Mesenchymal stem cell (in vitro differentiated cells and primary cell): Measurements from ENCODE around the gene SPAG4.

Source experiments
- DNase-seq: peaks from one replicate; pipeline ENCODE4 v3.0.0-alpha.2; 2013
- H2AFZ ChIP-seq: one replicate; pipeline ENCODE4 v1.6.1; 2013; ENCODE audit warnings: low read depth, mild to moderate bottlenecking, control low read depth, inconsistent platforms, low read length, moderate library complexity
- H2AK5ac ChIP-seq: 2 replicates; pipeline ENCODE4 v1.6.1; 2013; ENCODE audit warnings: low read length, moderate library complexity, mild to moderate bottlenecking, inconsistent platforms; ENCODE audit not compliant: severe bottlenecking
- H2BK120ac ChIP-seq: one replicate; pipeline ENCODE4 v1.6.1; 2013; ENCODE audit warnings: low read depth, mild to moderate bottlenecking, inconsistent platforms, low read length, moderate library complexity
- H2BK12ac ChIP-seq, 2 experiments: one replicate each; pipeline ENCODE4 v1.6.1; 2013; ENCODE audit warnings: inconsistent platforms in 2 of 2, low read length in 2 of 2, mild to moderate bottlenecking in 2 of 2, moderate library complexity in 2 of 2, control low read depth in 1 of 2
- H2BK15ac ChIP-seq: one replicate; pipeline ENCODE4 v1.6.1; 2013; ENCODE audit warnings: mild to moderate bottlenecking, low read depth, inconsistent platforms; ENCODE audit not compliant: poor library complexity, severe bottlenecking
- H2BK5ac ChIP-seq: 2 replicates; pipeline ENCODE4 v1.6.1; 2013; ENCODE audit warnings: low read depth, mild to moderate bottlenecking, low read length, control low read depth, inconsistent platforms; ENCODE audit not compliant: poor library complexity, severe bottlenecking
- H3K14ac ChIP-seq, 2 experiments: one replicate each; pipeline ENCODE4 v1.6.1; 2013; ENCODE audit warnings: inconsistent platforms in 2 of 2, low read length in 2 of 2, control low read depth in 1 of 2, mild to moderate bottlenecking in 1 of 2, moderate library complexity in 1 of 2
- H3K18ac ChIP-seq, 2 experiments: one replicate each; pipeline ENCODE4 v1.6.1; 2013; ENCODE audit warnings: inconsistent platforms in 2 of 2, low read length in 2 of 2, control low read depth in 1 of 2, low read depth in 1 of 2, mild to moderate bottlenecking in 1 of 2
- H3K23ac ChIP-seq, 2 experiments: one replicate each; pipeline ENCODE4 v1.6.1; 2013; ENCODE audit warnings: inconsistent platforms in 2 of 2, low read length in 2 of 2, mild to moderate bottlenecking in 2 of 2, moderate library complexity in 2 of 2, control low read depth in 1 of 2
- H3K27ac ChIP-seq: 2 replicates; pipeline ENCODE4 v1.5.1; 2013; ENCODE audit warnings: mild to moderate bottlenecking, moderate library complexity, low read length, control low read depth, inconsistent platforms; ENCODE audit not compliant: poor library complexity, severe bottlenecking
- H3K27me3 ChIP-seq, 2 experiments: 2 replicates each; pipeline versions ENCODE4 v1.6.1 to v1.7.0; 2013; ENCODE audit warnings: low read length in 2 of 2, mild to moderate bottlenecking in 2 of 2, moderate library complexity in 2 of 2, control low read depth in 1 of 2, inconsistent platforms in 1 of 2; ENCODE audit not compliant: control insufficient read depth in 1 of 2, insufficient read depth in 1 of 2
- H3K36me3 ChIP-seq, 2 experiments: 2 replicates each; pipeline versions ENCODE4 v1.6.1 to v1.7.0; 2013; ENCODE audit warnings: low read length in 2 of 2, control low read depth in 1 of 2, inconsistent platforms in 1 of 2, low read depth in 1 of 2, mild to moderate bottlenecking in 1 of 2; ENCODE audit not compliant: insufficient read depth in 2 of 2, control insufficient read depth in 1 of 2
- H3K4ac ChIP-seq, 2 experiments: one replicate each; pipeline ENCODE4 v1.6.1; 2013; ENCODE audit warnings: inconsistent platforms in 2 of 2, low read length in 2 of 2, mild to moderate bottlenecking in 2 of 2, moderate library complexity in 2 of 2, control low read depth in 1 of 2, low read depth in 1 of 2
- H3K4me1 ChIP-seq: 2 replicates; pipeline ENCODE4 v1.6.1; 2013; ENCODE audit warnings: low read depth, low read length, control low read depth; ENCODE audit not compliant: control insufficient read depth, insufficient read depth
- H3K4me2 ChIP-seq: 2 replicates; pipeline ENCODE4 v1.6.1; 2013; ENCODE audit warnings: low read length, mild to moderate bottlenecking, inconsistent platforms; ENCODE audit not compliant: poor library complexity, severe bottlenecking
- H3K4me3 ChIP-seq, 2 experiments: 2 replicates each; pipeline versions ENCODE4 v1.5.1 to v1.7.0; 2013; ENCODE audit warnings: low read length in 2 of 2, mild to moderate bottlenecking in 2 of 2, control low read depth in 1 of 2, low read depth in 1 of 2; ENCODE audit not compliant: insufficient read depth in 1 of 2
- H3K79me1 ChIP-seq: replicated peaks from 2 replicates; pipeline ENCODE4 v1.6.1; 2013; ENCODE audit warnings: mild to moderate bottlenecking, control low read depth, low read length, inconsistent platforms; ENCODE audit not compliant: poor library complexity, severe bottlenecking
- H3K9ac ChIP-seq: 2 replicates; pipeline ENCODE4 v1.7.0; 2013; ENCODE audit warnings: mild to moderate bottlenecking, low read length, moderate library complexity
- H3K9me3 ChIP-seq: 2 replicates; pipeline ENCODE4 v1.7.0; 2013; ENCODE audit warnings: mild to moderate bottlenecking, low read length; ENCODE audit not compliant: control insufficient read depth
- H4K8ac ChIP-seq: one replicate; pipeline ENCODE4 v1.6.1; 2013; ENCODE audit warnings: inconsistent platforms, mild to moderate bottlenecking, low read length, moderate library complexity
- H4K91ac ChIP-seq: one replicate; pipeline ENCODE4 v1.6.1; 2013; ENCODE audit warnings: mild to moderate bottlenecking, low read length, inconsistent platforms
- WGBS: methylation state at CpG from one replicate; pipeline ENCODE4 v1.1.7; 2013; ENCODE audit warnings: mixed read lengths; 5-methylcytosine and 5-hydroxymethylcytosine counted together

The SPAG4 gene

GRCh38 chr20:35595901-35596300 lies 19.7 kb upstream of the SPAG4 start:
- Histone ChIP-seq H3K4ac (no peak overlapping the region), H2BK120ac (no peak overlapping the region), H2AFZ (no peak overlapping the region), H3K4me1 (peaks cover 3% of the 10 kb centered on the region), H4K8ac (no peak overlapping the region), H3K36me3 (no peaks in the 10 kb centered on the region), H2BK15ac (no peak overlapping the region), H2AK5ac (no peak overlapping the region), H3K23ac (no peak overlapping the region), H2BK5ac (no peak overlapping the region), H4K91ac (no peak overlapping the region), H3K27me3 (peaks cover 45 to 49% of the 10 kb centered on the region in 2 experiments), H3K18ac (no peak overlapping the region), H3K4me2 (no peak overlapping the region), H3K27ac (no peak overlapping the region), H3K14ac (no peak overlapping the region), H2BK12ac (no peak overlapping the region), H3K9ac (no peak overlapping the region), H3K9me3 (no peaks in the 10 kb centered on the region), H3K79me1 (no peaks in the 10 kb centered on the region), H3K4me3 (no peak overlapping the region)
- no peak for DNase-seq
- WGBS: 81% methylated on average over 7 of the region's 7 CpGs

GRCh38 chr20:35597186-35597585 lies 18.4 kb upstream of the SPAG4 start:
- H2BK15ac ChIP-seq: no peak overlapping the region
- H3K27me3 ChIP-seq: peaks cover 54 to 61% of the 10 kb centered on the region in 2 experiments
- H3K18ac ChIP-seq: no peak overlapping the region
- H3K4ac ChIP-seq: no peak overlapping the region
- no peak overlapping the region for H2BK120ac ChIP-seq
- WGBS: 90% methylated on average over 2 of the region's 2 CpGs
- no peak overlapping the region for H2BK5ac ChIP-seq
- H3K4me1 ChIP-seq: peaks cover 16% of the 10 kb centered on the region
- H4K8ac ChIP-seq: no peak overlapping the region
- H3K27ac ChIP-seq: no peak overlapping the region
- no peaks in the 10 kb centered on the region for H3K79me1 ChIP-seq
- H4K91ac ChIP-seq: no peak overlapping the region
- DNase-seq: no peak
- no peak overlapping the region for H2AFZ ChIP-seq
- peak overlapping the region in 1 of 2 experiments; percentile 30 for H3K14ac ChIP-seq
- H3K23ac ChIP-seq: peak overlapping the region in 1 of 2 experiments; percentile 79
- H3K4me2 ChIP-seq: no peak overlapping the region
- H3K9me3 ChIP-seq: no peaks in the 10 kb centered on the region
- H2BK12ac ChIP-seq: no peak overlapping the region
- H3K9ac ChIP-seq: no peak overlapping the region
- H3K36me3 ChIP-seq: no peaks in the 10 kb centered on the region
- no peak overlapping the region for H3K4me3 ChIP-seq
- H2AK5ac ChIP-seq: no peak overlapping the region

GRCh38 chr20:35598476-35598875 lies 17.2 kb upstream of the SPAG4 start:
- Histone ChIP-seq H2BK12ac (no peak overlapping the region), H3K79me1 (no peaks in the 10 kb centered on the region), H2BK5ac (no peak overlapping the region), H4K8ac (no peak overlapping the region), H2BK15ac (no peak overlapping the region), H3K18ac (no peak overlapping the region), H3K23ac (no peak overlapping the region), H3K4ac (no peak overlapping the region), H4K91ac (no peak overlapping the region), H3K4me3 (no peak overlapping the region), H2BK120ac (no peak overlapping the region), H3K4me1 (peaks cover 16% of the 10 kb centered on the region), H3K9me3 (no peaks in the 10 kb centered on the region), H3K4me2 (no peak overlapping the region), H2AK5ac (no peak overlapping the region), H3K36me3 (no peaks in the 10 kb centered on the region), H3K14ac (no peak overlapping the region), H2AFZ (no peak overlapping the region), H3K27me3 (peaks cover 58 to 65% of the 10 kb centered on the region in 2 experiments), H3K9ac (no peak overlapping the region), H3K27ac (no peak overlapping the region)
- WGBS: 74% methylated on average over 7 of the region's 7 CpGs
- no peak for DNase-seq

- no peaks in the 10 kb centered on the region for H3K9me3 ChIP-seq
- H2AK5ac ChIP-seq: no peak overlapping the region
- no peaks in the 10 kb centered on the region for H3K79me1 ChIP-seq
- H3K18ac ChIP-seq: no peak overlapping the region
- H4K8ac ChIP-seq: no peak overlapping the region
- no peak overlapping the region for H4K91ac ChIP-seq
- 91% methylated on average over 22 of the region's 22 CpGs for WGBS
- no peak overlapping the region for H3K4me2 ChIP-seq
- no peak overlapping the region for H2BK120ac ChIP-seq
- peaks cover 58 to 65% of the 10 kb centered on the region in 2 experiments for H3K27me3 ChIP-seq
- H3K27ac ChIP-seq: no peak overlapping the region
- no peak overlapping the region for H2BK15ac ChIP-seq
- no peak overlapping the region for H3K23ac ChIP-seq
- no peaks in the 10 kb centered on the region for H3K36me3 ChIP-seq
- no peak overlapping the region for H3K4me3 ChIP-seq
- H3K14ac ChIP-seq: no peak overlapping the region
- H2AFZ ChIP-seq: no peak overlapping the region
- DNase-seq: no peak
- H2BK5ac ChIP-seq: no peak overlapping the region
- peaks cover 21% of the 10 kb centered on the region for H3K4me1 ChIP-seq
- H3K4ac ChIP-seq: no peak overlapping the region
- H2BK12ac ChIP-seq: no peak overlapping the region
- no peak overlapping the region for H3K9ac ChIP-seq
Measured at GRCh38 chr20:35598899-35599775, 16.5 kb upstream of the SPAG4 start.
